Measurements from ENCODE around the gene SPRY2. TPM values are rescaled to one million over a fixed set of nuclear protein-coding genes. Genes with fewer than 3 reads are reported as not detected.

Gene SPRY2
- total RNA-seq, 1 donor from 2014 or later, result 29.3 TPM

GRCh38 chr13:80342471-80343371 lies 1.8 kb upstream of the SPRY2 start:
- Mint-ChIP-seq H3K4me3 (ENCODE audit: unreplicated experiment) (peak overlapping the region; percentile 83), H3K9me3 (ENCODE audit: unreplicated experiment) (peaks cover 3% of the 10 kb centered on the region), H3K4me1 (ENCODE audit: low read depth, unreplicated experiment) (peaks cover 4% of the 10 kb centered on the region), H3K27me3 (ENCODE audit: unreplicated experiment) (peaks cover 6% of the 10 kb centered on the region), H3K27ac (ENCODE audit: unreplicated experiment) (peak overlapping the region; percentile 92), H3K36me3 (ENCODE audit: unreplicated experiment) (no peaks in the 10 kb centered on the region)
- peak; percentile 92 for DNase-seq
- TF ChIP-seq, protein P1, sequence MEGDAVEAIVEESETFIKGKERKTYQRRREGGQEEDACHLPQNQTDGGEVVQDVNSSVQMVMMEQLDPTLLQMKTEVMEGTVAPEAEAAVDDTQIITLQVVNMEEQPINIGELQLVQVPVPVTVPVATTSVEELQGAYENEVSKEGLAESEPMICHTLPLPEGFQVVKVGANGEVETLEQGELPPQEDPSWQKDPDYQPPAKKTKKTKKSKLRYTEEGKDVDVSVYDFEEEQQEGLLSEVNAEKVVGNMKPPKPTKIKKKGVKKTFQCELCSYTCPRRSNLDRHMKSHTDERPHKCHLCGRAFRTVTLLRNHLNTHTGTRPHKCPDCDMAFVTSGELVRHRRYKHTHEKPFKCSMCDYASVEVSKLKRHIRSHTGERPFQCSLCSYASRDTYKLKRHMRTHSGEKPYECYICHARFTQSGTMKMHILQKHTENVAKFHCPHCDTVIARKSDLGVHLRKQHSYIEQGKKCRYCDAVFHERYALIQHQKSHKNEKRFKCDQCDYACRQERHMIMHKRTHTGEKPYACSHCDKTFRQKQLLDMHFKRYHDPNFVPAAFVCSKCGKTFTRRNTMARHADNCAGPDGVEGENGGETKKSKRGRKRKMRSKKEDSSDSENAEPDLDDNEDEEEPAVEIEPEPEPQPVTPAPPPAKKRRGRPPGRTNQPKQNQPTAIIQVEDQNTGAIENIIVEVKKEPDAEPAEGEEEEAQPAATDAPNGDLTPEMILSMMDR (IDR thresholded peaks at IDR 0.05; ENCODE audit: partially characterized antibody, unreplicated experiment), result peak; percentile 99

- peak; percentile 39 for DNase-seq
- Mint-ChIP-seq H3K27me3 (ENCODE audit: unreplicated experiment) (peaks cover 6% of the 10 kb centered on the region), H3K9me3 (ENCODE audit: unreplicated experiment) (peaks cover 3% of the 10 kb centered on the region), H3K4me1 (ENCODE audit: low read depth, unreplicated experiment) (peaks cover 9% of the 10 kb centered on the region), H3K36me3 (ENCODE audit: unreplicated experiment) (no peaks in the 10 kb centered on the region), H3K4me3 (ENCODE audit: unreplicated experiment) (peak overlapping the region; percentile 83), H3K27ac (ENCODE audit: unreplicated experiment) (peak overlapping the region; percentile 92)
- TF ChIP-seq, protein P1 (IDR thresholded peaks at IDR 0.05; ENCODE audit: partially characterized antibody, unreplicated experiment), result no peak
Measured at GRCh38 chr13:80341756-80342370, 937 bp upstream of the SPRY2 start.

DNA sequence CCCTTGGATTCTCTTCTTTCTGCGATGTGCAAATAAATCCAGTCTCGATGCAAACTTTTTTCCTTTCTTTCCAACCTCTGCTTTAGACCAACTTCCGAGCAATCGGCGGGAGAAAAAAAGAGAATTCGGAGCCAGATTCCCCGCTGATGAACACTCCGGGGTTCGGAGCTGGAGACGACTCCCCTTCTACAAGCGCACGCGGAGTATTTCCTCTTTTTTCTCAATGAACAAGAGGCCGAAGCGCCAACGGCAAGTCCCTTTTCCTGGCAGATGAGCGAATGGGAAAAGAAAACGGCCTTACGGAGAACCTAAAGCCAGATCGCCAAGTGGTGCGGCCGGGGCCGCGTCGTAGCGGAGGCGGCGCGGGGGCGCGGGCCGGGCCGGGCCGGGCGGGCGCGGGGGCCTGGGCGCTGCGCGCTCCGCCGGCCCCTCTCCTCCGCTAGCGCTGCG lies 250 bp downstream of the SPRY2 start:
- Mint-ChIP-seq H3K9me3 (ENCODE audit: unreplicated experiment) (peaks cover 3% of the 10 kb centered on the region), H3K27me3 (ENCODE audit: unreplicated experiment) (peaks cover 6% of the 10 kb centered on the region), H3K4me3 (ENCODE audit: unreplicated experiment) (no peak overlapping the region), H3K27ac (ENCODE audit: unreplicated experiment) (peak overlapping the region; percentile 94), H3K36me3 (ENCODE audit: unreplicated experiment) (no peaks in the 10 kb centered on the region), H3K4me1 (ENCODE audit: low read depth, unreplicated experiment) (peaks cover 15% of the 10 kb centered on the region)
- TF ChIP-seq, protein P1 (IDR thresholded peaks at IDR 0.05; ENCODE audit: partially characterized antibody, unreplicated experiment), result no peak
- DNase-seq, result no peak

- TF ChIP-seq, protein P1 (IDR thresholded peaks at IDR 0.05; ENCODE audit: partially characterized antibody, unreplicated experiment), result no peak
- Mint-ChIP-seq H3K27ac (ENCODE audit: unreplicated experiment) (peak overlapping the region; percentile 94), H3K36me3 (ENCODE audit: unreplicated experiment) (no peaks in the 10 kb centered on the region), H3K9me3 (ENCODE audit: unreplicated experiment) (peaks cover 3% of the 10 kb centered on the region), H3K4me3 (ENCODE audit: unreplicated experiment) (no peak overlapping the region), H3K27me3 (ENCODE audit: unreplicated experiment) (peaks cover 6% of the 10 kb centered on the region), H3K4me1 (ENCODE audit: low read depth, unreplicated experiment) (peaks cover 15% of the 10 kb centered on the region)
- peak; percentile 64 for DNase-seq
Measured at GRCh38 chr13:80339912-80340650, 845 bp downstream of the SPRY2 start.

Measured in glutamatergic neuron (in vitro differentiated cells).